ENCODE measurements around the gene ABCB8. TPM values are rescaled to one million over a fixed set of nuclear protein-coding genes. Genes with fewer than 3 reads are reported as not detected.

ABCB8 gene
- total and polyA plus RNA-seq, 2 of the 8 experiments (the other 6 are each of a cell fraction or from before 2014, with no cell fraction given) = 17.7 to 27.0 TPM

DNA sequence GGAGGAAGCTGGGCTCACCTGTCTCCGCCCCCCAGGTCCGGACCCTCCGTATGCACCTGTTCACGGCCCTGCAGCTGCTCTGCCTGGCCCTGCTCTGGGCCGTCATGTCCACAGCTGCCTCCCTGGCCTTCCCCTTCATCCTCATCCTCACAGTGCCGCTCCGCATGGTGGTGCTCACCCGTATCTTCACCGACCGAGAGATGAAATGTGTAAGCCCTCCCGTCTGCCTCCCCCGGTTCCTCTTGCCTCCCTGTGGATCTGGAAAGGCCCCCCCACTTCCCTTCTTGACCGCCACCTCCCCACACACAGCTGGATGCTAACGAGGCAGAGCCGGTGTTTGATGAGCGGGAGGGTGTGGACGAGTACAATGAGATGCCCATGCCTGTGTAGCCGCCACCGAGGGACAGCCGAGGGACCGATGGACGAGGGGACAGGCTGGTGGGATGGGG, 47.8 kb downstream of the ABCB8 start (continued):
- TF ChIP-seq ASH2L (IDR thresholded peaks at IDR 0.05; ENCODE audit: low read length) = no peak
- TF ChIP-seq TCF12 (IDR thresholded peaks at IDR 0.05; ENCODE audit: low read depth, low read length) = no peak
- no peak for TF ChIP-seq PHF8 (conservative IDR thresholded peaks at IDR 0.05; ENCODE audit: low read depth, low read length)
- TF ChIP-seq RXRA (IDR thresholded peaks at IDR 0.05; ENCODE audit: insufficient read depth, low read depth, low read length) = no peak
